OCI-LY7 (cell line): ENCODE data around the gene ALDH7A1. TPM values are rescaled to one million over a fixed set of nuclear protein-coding genes. Genes with fewer than 3 reads are reported as not detected.

Experiments used
- BruUV-seq: library from RNA; stranded (reverse); fragments of 400-500 nt; replicated peaks from 2 replicates; lab custom pipeline; 2021; lab: Mats Ljungman, UMichigan
- CTCF ChIA-PET: fragments of 300-600 bp; sonication (Branson Sonifier 250); formaldehyde crosslinking; loops from one replicate; lab custom pipeline; 2022; ENCODE audit warnings: antibody characterized with exemption; ENCODE audit not compliant: unreplicated experiment; lab: Charles Lee
- POLR2A ChIA-PET: fragments of 300-600 bp; sonication (Branson Sonifier 250); formaldehyde crosslinking; loops from one replicate; lab custom pipeline; 2022; ENCODE audit warnings: antibody characterized with exemption; lab: Charles Lee
- DNase-seq: peaks from one replicate; pipeline ENCODE4 v3.0.0-alpha.2; 2015; ENCODE audit warnings: low spot score
- H2AFZ ChIP-seq: fragments of 200-600 bp; sonication (generic), shearing (Covaris generic); 2 replicates; pipeline ENCODE4 v1.6.1; 2014; ENCODE audit warnings: mild to moderate bottlenecking, antibody characterized with exemption, low read length, moderate library complexity
- H3K27ac ChIP-seq: fragments of 200-600 bp; sonication (generic); 2 replicates; pipeline ENCODE4 v1.5.1; 2014; ENCODE audit warnings: mixed run types, low read depth, mild to moderate bottlenecking, moderate library complexity, low read length, inconsistent platforms; ENCODE audit not compliant: poor library complexity, severe bottlenecking
- H3K36me3 ChIP-seq: fragments of 200-600 bp; sonication (generic); 2 replicates; pipeline ENCODE4 v1.6.1; 2014; ENCODE audit warnings: mild to moderate bottlenecking, antibody characterized with exemption, low read length, moderate library complexity, mixed read lengths; ENCODE audit not compliant: insufficient read depth
- H3K4me1 ChIP-seq: fragments of 200-600 bp; sonication (generic); 2 replicates; pipeline ENCODE4 v1.5.1; 2014; ENCODE audit warnings: mild to moderate bottlenecking, low read length; ENCODE audit not compliant: insufficient read depth, poor library complexity, severe bottlenecking
- H3K4me2 ChIP-seq: fragments of 200-600 bp; sonication (generic); 2 replicates; pipeline ENCODE4 v1.6.1; 2014; ENCODE audit warnings: mild to moderate bottlenecking, low read length
- H3K4me3 ChIP-seq: fragments of 200-600 bp; sonication (generic); 2 replicates; pipeline ENCODE4 v1.5.1; 2014; ENCODE audit warnings: mild to moderate bottlenecking, low read depth, low read length; ENCODE audit not compliant: poor library complexity, severe bottlenecking
- H3K79me2 ChIP-seq: fragments of 200-600 bp; sonication (generic); 2 replicates; pipeline ENCODE4 v1.6.1; 2016; ENCODE audit warnings: low read depth, mild to moderate bottlenecking, low read length, moderate library complexity, mixed read lengths; ENCODE audit not compliant: insufficient read depth
- H3K9me2 ChIP-seq: fragments of 200-600 bp; sonication (generic); 2 replicates; pipeline ENCODE4 v1.6.1; 2016; ENCODE audit warnings: mild to moderate bottlenecking, low read length, mixed read lengths; ENCODE audit not compliant: insufficient read depth
- H3K9me3 ChIP-seq: fragments of 200-600 bp; sonication (generic); 2 replicates; pipeline ENCODE4 v1.6.1; 2014; ENCODE audit warnings: mild to moderate bottlenecking, mixed run types, low read length, mixed read lengths
- H4K20me1 ChIP-seq: fragments of 200-600 bp; sonication (generic); 2 replicates; pipeline ENCODE4 v1.6.1; 2014; ENCODE audit warnings: mild to moderate bottlenecking, antibody characterized with exemption, low read length, moderate library complexity, mixed read lengths; ENCODE audit not compliant: insufficient read depth
- EZH2phosphoT487 ChIP-seq: fragments of 200-600 bp; sonication (generic); IDR thresholded peaks from 2 replicates; pipeline ENCODE4 v1.6.1; 2018; ENCODE audit warnings: low read depth, borderline replicate concordance, mild to moderate bottlenecking, mixed run types, antibody characterized with exemption, low read length, moderate library complexity, mixed read lengths
- intact Hi-C: fragments of 100-400 bp; cut with micrococcal nuclease; formaldehyde crosslinking; loops from one replicate; pipeline ENCODE4 v1.10.0; 2022; ENCODE audit not compliant: unreplicated experiment
- total RNA-seq, 2 experiments: library from RNA; depleted of rRNA in 1 of 2; stranded (reverse); fragments of >200 nt in 1 of 2; shearing (Covaris generic) in 1 of 2; gene quantifications; 2 replicates each; pipeline ENCODE4 v1.2.3, GENCODE V29; 2014 to 2022
- TF ChIP-seq, protein P1 (sequence below): fragments of 200-600 bp; sonication (generic); conservative IDR thresholded peaks from 2 replicates; pipeline ENCODE4 v1.5.1; 2014; ENCODE audit warnings: mild to moderate bottlenecking, antibody characterized with exemption, low read length, moderate library complexity, mixed read lengths

Gene ALDH7A1
- total RNA-seq, 2 experiments from 2014 or later, result not detected

GRCh38 chr5:126583761-126584160 is 11.3 kb downstream of the ALDH7A1 start:
- no peaks in the 10 kb centered on the region for H3K36me3 ChIP-seq
- DNase-seq, result no peak
- no peak overlapping the region for H3K27ac ChIP-seq
- H3K9me2 ChIP-seq, result no peaks in the 10 kb centered on the region
- ChIA-PET CTCF (no interaction called here), POLR2A (interaction anchor here (0.6 kb wide), 1 partner anchor 35 kb away, joined by 3 read pairs; no protein-coding TSS in a partner anchor)
- no peak overlapping the region for H2AFZ ChIP-seq
- H3K4me2 ChIP-seq, result no peak overlapping the region
- H3K79me2 ChIP-seq, result no peaks in the 10 kb centered on the region
- TF ChIP-seq, protein P1, sequence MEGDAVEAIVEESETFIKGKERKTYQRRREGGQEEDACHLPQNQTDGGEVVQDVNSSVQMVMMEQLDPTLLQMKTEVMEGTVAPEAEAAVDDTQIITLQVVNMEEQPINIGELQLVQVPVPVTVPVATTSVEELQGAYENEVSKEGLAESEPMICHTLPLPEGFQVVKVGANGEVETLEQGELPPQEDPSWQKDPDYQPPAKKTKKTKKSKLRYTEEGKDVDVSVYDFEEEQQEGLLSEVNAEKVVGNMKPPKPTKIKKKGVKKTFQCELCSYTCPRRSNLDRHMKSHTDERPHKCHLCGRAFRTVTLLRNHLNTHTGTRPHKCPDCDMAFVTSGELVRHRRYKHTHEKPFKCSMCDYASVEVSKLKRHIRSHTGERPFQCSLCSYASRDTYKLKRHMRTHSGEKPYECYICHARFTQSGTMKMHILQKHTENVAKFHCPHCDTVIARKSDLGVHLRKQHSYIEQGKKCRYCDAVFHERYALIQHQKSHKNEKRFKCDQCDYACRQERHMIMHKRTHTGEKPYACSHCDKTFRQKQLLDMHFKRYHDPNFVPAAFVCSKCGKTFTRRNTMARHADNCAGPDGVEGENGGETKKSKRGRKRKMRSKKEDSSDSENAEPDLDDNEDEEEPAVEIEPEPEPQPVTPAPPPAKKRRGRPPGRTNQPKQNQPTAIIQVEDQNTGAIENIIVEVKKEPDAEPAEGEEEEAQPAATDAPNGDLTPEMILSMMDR, result no peak
- TF ChIP-seq EZH2phosphoT487, result no peak
- no peaks in the 10 kb centered on the region for H4K20me1 ChIP-seq
- BruUV-seq, result no TSS peak
- H3K4me1 ChIP-seq, result no peaks in the 10 kb centered on the region
- H3K4me3 ChIP-seq, result no peak overlapping the region
- H3K9me3 ChIP-seq, result no peaks in the 10 kb centered on the region
- intact Hi-C loops, result no loop called here

GRCh38 chr5:126579716-126580115 is 15.3 kb downstream of the ALDH7A1 start:
- CTCF ChIA-PET, result interaction anchor here (1.2 kb wide), 1 partner anchor 16 kb away, joined by 5 read pairs; no protein-coding TSS in a partner anchor
- no peak for DNase-seq
- Histone ChIP-seq H2AFZ (no peak overlapping the region), H3K4me1 (no peaks in the 10 kb centered on the region), H3K27ac (no peak overlapping the region), H3K36me3 (no peaks in the 10 kb centered on the region), H3K79me2 (no peaks in the 10 kb centered on the region), H3K4me2 (no peak overlapping the region), H4K20me1 (no peaks in the 10 kb centered on the region), H3K9me2 (no peaks in the 10 kb centered on the region), H3K4me3 (no peak overlapping the region), H3K9me3 (no peaks in the 10 kb centered on the region)
- POLR2A ChIA-PET, result interaction anchor here (0.7 to 1.2 kb wide), 3 partner anchors 10 to 33 kb away, joined by 3 to 4 read pairs (median 3); no protein-coding TSS in a partner anchor
- no TSS peak for BruUV-seq
- TF ChIP-seq, protein P1, result no peak
- no peak for TF ChIP-seq EZH2phosphoT487
- intact Hi-C loops, result no loop called here

GRCh38 chr5:126577415-126577814 is 17.6 kb downstream of the ALDH7A1 start:
- Histone ChIP-seq H3K9me2 (no peaks in the 10 kb centered on the region), H3K27ac (no peak overlapping the region), H3K9me3 (no peaks in the 10 kb centered on the region), H3K4me3 (no peak overlapping the region), H3K36me3 (no peaks in the 10 kb centered on the region), H2AFZ (no peak overlapping the region), H3K4me1 (no peaks in the 10 kb centered on the region), H3K4me2 (no peak overlapping the region), H3K79me2 (no peaks in the 10 kb centered on the region), H4K20me1 (no peaks in the 10 kb centered on the region)
- intact Hi-C loops, result no loop called here
- DNase-seq, result no peak
- TF ChIP-seq, protein P1, result no peak
- CTCF ChIA-PET, result no interaction called here
- POLR2A ChIA-PET, result no interaction called here
- no TSS peak for BruUV-seq
